HG03354 (cell line): ENCODE measurements around the gene SLC41A1.
A peak's percentile ranks its signal among the peaks of the same experiment; 100 is the strongest.

Experiments
- ATAC-seq: cut with Tn5 transposase; IDR thresholded peaks from one replicate; pipeline ENCODE4 v1.9.1; 2021; ENCODE audit warnings: mild to moderate bottlenecking; ENCODE audit not compliant: unreplicated experiment, poor library complexity, severe bottlenecking

Gene SLC41A1

GRCh38 chr1:205792961-205793673, 19.9 kb downstream of the SLC41A1 start:
- ATAC-seq: peak; percentile 16

- peak; percentile 62 for ATAC-seq
These were observed 20.5 kb downstream of the SLC41A1 start for GRCh38 chr1:205792481-205792881.

- peak; percentile 57 for ATAC-seq
These were observed 21.3 kb downstream of the SLC41A1 start for GRCh38 chr1:205791568-205792180.

- no peak for ATAC-seq
These were observed 25.6 kb downstream of the SLC41A1 start for GRCh38 chr1:205787287-205787916.

GRCh38 chr1:205786601-205787000, 26.4 kb downstream of the SLC41A1 start:
- ATAC-seq: no peak

GRCh38 chr1:205785446-205785845, 27.6 kb downstream of the SLC41A1 start:
- no peak for ATAC-seq

- ATAC-seq: no peak
These were observed 29.1 kb downstream of the SLC41A1 start for GRCh38 chr1:205783904-205784303.

- ATAC-seq: no peak
These were observed 29.6 kb downstream of the SLC41A1 start for GRCh38 chr1:205783433-205783795.

- no peak for ATAC-seq
These were observed 30.2 kb downstream of the SLC41A1 start for GRCh38 chr1:205782627-205783432.

GRCh38 chr1:205780335-205780734, 32.7 kb downstream of the SLC41A1 start:
- ATAC-seq: no peak

- no peak for ATAC-seq
These were observed 35.0 kb downstream of the SLC41A1 start for GRCh38 chr1:205777994-205778393.

GRCh38 chr1:205775717-205776056, 37.3 kb downstream of the SLC41A1 start:
- no peak for ATAC-seq

GRCh38 chr1:205775015-205775716, 37.8 kb downstream of the SLC41A1 start, which contains the start of gene RAB29:
TSS of gene RAB29 (minus strand) at chr1:205775482. CDS start at chr1:205774956, 526 bp downstream.
- peak; percentile 85 for ATAC-seq

- peak; percentile 13 for ATAC-seq
These were observed 38.6 kb downstream of the SLC41A1 start for GRCh38 chr1:205774198-205775014.

- peak; percentile 28 for ATAC-seq
These were observed 40.4 kb downstream of the SLC41A1 start for GRCh38 chr1:205772607-205773032.

GRCh38 chr1:205770618-205771017, 42.4 kb downstream of the SLC41A1 start:
- ATAC-seq: no peak

GRCh38 chr1:205769641-205770365, 43.2 kb downstream of the SLC41A1 start:
- ATAC-seq: no peak

GRCh38 chr1:205767248-205767647, 45.8 kb downstream of the SLC41A1 start:
- no peak for ATAC-seq
